Stimulated activated CD8-positive, alpha-beta memory T cell treated with anti-CD3 and anti-CD28 coated beads, Interleukin-7, amount 100 ng/mL, for 4 hours (primary cell): ENCODE measurements around the gene NRTN.
"Not testable (repeated sequence)": the region's sequence is repeated elsewhere in the genome, so short reads cannot be mapped to it uniquely, and the experiment has no call there.

Experiments used
- DNase-seq, 2 donors: peaks; one replicate each; pipeline ENCODE4 v3.0.0-alpha.2; 2020; ENCODE audit warnings: low read depth in 2 of 2

NRTN gene

GRCh38 chr19:5838353-5839064, 33.6 kb downstream of the NRTN start:
- no peak for DNase-seq

GRCh38 chr19:5839065-5840017, 34.5 kb downstream of the NRTN start, which contains the start of gene FUT6:
FUT6 (minus strand) TSS chr19:5839702; CDS start chr19:5832567, 7,135 bp downstream.
- no peak for DNase-seq

GRCh38 chr19:5841735-5842111, 36.9 kb downstream of the NRTN start:
- DNase-seq = not testable (repeated sequence)

GRCh38 chr19:5843295-5843927, 38.5 kb downstream of the NRTN start:
- DNase-seq = no peak

GRCh38 chr19:5844456-5845433, 39.9 kb downstream of the NRTN start:
- no peak for DNase-seq

- DNase-seq = not testable (repeated sequence)
These were observed 43.0 kb downstream of the NRTN start for GRCh38 chr19:5847846-5848245.

- DNase-seq = not testable (repeated sequence)
These were observed 43.8 kb downstream of the NRTN start for GRCh38 chr19:5848621-5849020.

- DNase-seq = no peak
These were observed 45.3 kb downstream of the NRTN start for GRCh38 chr19:5850189-5850588.

- DNase-seq = no peak
These were observed 46.0 kb downstream of the NRTN start for GRCh38 chr19:5850743-5851293.

- no peak for DNase-seq
These were observed 46.4 kb downstream of the NRTN start, which contains the start of gene FUT3 for GRCh38 chr19:5851302-5851701. FUT3 (minus strand) TSS chr19:5851449.

- DNase-seq = not testable (repeated sequence)
These were observed 49.3 kb downstream of the NRTN start for GRCh38 chr19:5854121-5854520.

GRCh38 chr19:5855151-5855550, 50.3 kb downstream of the NRTN start:
- not testable (repeated sequence) for DNase-seq

- no peak for DNase-seq
These were observed 52.6 kb downstream of the NRTN start for GRCh38 chr19:5857203-5858081.

GRCh38 chr19:5863030-5863665, 58.3 kb downstream of the NRTN start:
- no peak for DNase-seq

- DNase-seq = no peak
These were observed 59.3 kb downstream of the NRTN start for GRCh38 chr19:5864013-5864720.

- DNase-seq = no peak
These were observed 60.0 kb downstream of the NRTN start for GRCh38 chr19:5864725-5865486.

GRCh38 chr19:5865772-5866171, 60.9 kb downstream of the NRTN start:
- no peak for DNase-seq
